ENCODE results near the gene ARFGAP1.

The ARFGAP1 gene

DNA sequence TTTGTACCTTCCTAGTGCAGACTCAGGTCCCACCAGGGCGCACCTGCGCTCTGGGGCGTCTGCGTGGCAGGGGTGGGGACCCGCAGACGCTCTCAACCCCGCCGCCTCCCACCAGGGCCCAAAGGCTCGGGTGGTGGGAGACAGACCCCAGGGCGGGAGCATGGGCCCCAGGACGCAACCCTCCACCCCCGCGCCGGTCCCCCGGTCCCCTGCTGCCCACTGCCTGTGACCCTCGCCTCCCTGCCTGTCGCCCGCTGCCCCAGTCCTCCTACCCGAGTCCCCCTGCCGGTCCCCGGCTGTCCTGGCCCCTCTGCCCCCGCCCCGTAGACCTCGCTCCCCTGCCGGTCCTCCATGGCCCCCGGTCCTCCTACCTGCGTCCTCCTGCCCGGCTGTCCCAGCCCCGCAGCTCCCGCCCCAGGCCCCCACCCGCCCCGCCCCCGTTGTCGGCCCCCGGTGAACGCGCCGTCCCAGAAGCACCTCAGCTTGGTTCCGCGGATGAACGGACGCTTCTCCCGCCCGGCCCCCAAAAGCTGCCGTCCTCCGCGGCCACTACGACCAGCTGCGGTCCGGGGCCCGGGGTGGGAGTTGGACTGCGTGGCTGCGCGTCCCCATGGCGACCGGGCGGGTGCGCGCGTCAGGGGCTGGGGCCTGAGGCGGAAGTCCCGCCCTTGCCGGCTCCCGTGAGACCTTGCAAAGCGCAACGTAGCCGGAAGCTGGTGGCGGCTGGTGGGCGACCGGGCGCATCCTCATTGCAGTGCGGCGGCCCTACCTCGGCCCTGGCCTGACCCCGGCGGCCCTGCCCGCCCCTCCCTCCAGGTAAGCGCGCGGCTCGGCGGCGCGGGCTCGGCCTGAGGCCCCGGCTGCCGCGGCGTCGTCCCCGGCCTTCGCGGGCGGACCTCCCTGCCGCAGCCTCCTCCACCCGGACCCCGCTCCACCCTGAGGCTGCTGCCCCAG lies at the start of gene ARFGAP1:
ARFGAP1 (plus strand) TSS at position 709 of the 954 bp plus-strand sequence. CDS start 2,768 bp downstream, outside the sequence.
- peak; percentile 89 for DNase-seq

DNA sequence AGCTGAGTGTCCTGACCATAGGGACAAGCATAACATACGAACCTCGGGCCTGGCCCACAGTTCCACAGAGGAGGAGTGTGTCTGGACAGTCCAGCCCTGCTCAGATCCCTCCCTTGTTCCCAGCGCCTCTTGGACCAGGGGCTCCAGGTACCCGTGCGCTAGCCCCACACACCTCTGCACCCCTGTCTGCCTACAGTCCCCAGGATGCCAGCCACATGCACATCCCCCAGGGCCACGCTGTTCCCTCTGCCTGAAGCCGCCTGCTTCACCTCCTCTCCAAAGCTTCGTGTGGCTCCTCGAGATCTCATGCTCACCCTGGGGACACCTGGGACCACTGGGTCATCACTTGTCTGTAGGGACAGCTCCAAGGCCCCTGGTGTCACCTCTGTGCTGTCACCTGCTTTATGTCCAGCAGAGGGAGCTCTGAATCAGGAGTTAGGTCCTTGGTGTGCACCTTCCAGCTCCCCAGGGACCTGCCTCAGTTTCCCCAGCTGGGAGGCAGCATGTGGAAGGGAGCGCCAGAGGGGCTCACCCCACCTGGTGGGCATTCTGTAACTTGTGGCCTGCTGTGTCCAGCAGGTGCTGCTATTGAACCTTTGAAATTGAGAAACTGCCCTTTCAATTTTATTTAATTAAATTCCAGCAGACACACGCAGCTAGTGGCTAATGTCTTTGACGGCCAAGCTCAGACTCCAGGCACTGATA lies 49.3 kb upstream of the ARFGAP1 start:
- peak; percentile 52 for DNase-seq

DNA sequence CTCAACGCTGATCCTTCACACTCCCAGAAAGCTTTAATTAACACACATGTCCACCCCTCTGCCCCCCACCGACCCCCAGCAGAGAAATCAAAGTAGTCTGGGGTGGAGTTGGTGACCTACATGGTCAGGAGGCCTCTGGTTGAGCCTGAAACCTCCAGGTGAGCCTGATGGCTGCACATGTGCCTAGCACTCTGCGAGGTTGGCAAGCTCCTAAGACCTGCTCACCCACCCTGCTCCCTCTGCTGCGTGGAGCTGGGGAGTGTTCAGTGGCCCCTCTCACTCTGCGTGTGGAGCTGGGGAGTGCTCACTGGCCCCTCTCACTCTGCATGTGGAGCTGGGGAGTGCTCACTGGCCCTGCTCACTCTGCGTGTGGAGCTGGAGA lies 48.8 kb upstream of the ARFGAP1 start:
- no peak for DNase-seq

DNA sequence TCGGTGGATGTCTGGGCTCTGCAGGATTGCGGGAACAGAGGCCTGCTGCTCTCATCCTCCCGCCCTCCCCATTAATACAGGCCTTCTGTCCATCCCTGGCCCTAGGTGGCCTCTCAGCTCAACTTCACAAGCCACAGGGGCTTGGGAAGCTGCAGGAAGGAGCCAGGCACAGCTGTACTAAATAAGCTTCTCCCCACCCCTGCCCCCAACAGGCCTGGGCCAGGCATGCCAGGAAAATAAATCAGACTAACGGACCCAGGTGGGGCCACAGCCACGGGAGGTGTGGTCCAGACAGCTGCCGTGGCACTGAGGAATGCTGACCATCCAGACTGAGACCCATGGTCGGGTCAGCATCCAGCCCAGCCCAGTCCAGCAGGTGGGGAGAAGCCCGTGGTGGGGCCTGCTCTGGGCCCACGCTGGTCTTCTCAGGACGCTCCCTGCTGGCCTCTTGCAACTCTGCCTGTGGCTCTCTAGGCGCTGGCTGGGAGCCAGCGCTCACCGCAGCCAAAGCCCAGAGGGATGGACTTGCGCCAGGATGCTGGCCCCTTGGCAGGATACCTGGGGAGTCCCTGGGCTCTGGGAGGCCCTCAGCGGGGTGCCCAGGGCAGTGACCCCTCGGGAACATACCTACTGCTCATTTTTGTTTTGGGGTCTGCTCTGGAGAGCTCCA lies 48.1 kb upstream of the ARFGAP1 start:
- DNase-seq, result no peak

DNA sequence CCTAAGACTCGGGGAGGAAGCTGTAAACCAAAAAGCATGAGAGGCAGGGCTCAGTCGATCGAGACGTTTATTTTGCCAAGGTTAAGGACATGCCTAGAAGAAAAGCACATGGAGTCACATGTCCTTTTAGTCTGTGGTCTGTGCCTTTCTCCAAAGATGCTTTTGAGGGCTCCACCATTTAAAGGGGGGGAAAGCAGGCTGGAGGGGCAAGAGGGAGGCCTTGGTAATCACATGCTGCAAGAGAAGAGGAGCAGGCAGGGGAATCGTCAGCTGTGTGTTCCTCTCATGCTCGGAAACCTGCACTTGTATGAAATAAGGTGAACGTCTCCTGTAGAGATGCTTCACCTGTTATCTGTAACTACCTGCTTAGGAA lies 47.5 kb upstream of the ARFGAP1 start:
- no peak for DNase-seq

DNA sequence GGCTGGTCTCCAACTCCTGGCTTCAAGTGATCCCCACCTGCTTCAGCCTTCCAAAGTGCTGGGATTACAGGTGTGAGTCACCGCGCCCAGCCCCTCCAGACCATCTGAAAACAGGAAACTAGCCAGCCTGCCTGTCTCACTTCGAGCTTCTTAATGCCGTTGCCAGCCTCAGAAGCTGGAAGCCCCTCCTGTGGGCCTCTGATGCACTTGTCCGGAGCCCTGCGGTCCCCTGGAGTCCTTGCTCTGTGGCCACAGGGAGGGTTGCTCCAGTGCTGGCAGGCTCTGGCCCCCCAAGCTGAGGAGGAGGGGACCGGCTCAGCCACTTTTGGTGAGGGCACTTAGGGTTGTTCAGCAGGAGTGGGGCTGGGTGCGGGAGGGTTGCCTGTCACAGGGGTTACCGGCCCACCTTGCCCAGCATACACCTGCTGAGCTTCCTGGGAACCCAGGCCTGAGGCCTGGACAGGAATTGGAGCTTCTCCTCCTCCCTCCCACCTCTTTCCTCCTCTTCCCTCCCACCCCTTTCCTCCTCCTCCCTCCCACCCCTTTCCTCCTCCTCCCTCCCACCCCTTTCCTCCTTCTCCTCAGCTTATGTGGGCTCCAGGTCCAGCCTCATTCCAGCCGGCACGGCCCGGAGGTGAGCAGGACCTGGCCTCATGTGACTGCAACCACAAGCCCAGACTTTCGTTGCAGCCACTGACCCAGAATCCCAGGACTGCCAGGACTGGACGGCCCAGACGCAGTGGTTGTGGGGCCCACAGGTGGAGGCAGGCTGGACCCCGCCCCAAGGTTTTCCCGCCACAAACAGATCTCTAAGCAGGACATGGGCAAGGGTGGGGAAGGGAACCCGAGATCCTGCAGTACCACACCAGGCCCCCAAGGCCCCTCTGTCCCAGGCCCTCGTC lies 46.3 kb upstream of the ARFGAP1 start:
- DNase-seq, result no peak

DNA sequence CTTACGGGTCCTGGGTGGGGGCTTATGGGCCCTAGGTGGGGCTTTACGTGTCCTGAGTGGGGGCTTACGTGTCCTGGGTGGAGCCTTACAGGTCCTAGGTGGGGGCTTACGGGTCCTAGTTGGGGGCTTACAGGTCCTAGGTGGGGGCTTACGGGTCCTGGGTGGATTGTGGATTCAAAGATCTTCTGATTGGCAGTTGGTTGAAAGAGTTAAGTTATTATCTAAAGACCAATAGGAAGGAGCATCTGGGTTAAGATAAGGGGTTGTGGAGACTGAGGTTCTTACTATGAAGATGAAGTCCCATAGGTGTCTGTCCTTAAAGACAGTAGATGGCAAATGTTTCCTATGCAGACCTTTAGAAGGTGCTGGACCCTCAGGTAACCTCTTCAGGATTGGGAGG lies 45.4 kb upstream of the ARFGAP1 start:
- no peak for DNase-seq

DNA sequence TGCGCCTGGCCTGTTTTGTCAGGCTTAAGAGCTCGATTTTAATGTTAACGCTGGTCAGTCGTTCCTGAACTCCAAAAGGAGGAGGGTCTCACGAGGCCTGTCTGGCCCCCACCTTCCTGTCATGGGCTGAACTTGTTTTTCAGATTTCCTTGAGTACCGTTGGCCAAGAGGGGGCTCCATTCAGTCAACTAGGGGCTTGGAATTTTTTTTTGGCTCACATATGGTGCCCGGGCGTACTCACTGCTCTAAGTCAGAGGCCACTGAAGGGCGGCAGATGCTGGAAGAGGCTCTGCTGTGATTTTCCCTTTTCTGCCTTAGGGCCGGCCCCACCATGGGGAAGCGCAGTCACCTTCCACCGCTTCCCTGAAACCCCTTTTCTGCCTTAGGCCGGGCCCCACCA lies 43.8 kb upstream of the ARFGAP1 start:
- DNase-seq, result no peak

DNA sequence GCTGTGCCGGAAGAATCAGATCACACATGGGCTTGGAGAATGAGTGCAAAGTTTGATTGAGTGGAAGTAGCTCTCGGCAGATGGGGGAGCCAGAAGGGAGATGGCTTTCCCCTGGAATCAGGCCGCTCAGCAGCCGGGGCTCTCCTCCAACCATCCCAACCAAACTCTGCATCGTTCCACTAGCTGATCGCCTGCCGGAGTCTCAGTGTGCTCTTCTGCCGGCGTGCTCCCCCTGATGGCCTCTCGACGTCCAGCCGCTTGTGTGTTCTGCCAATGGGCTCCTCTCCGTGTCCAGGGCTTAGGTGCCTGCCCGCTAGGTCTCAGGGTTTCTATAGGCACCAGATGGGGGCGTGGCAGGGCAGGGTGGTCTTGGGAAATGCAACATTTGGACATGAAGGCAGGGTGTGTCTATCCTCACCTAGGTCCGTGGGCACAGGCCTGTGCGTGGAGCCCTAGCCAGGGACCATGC lies 41.8 kb upstream of the ARFGAP1 start:
- DNase-seq, result no peak

DNA sequence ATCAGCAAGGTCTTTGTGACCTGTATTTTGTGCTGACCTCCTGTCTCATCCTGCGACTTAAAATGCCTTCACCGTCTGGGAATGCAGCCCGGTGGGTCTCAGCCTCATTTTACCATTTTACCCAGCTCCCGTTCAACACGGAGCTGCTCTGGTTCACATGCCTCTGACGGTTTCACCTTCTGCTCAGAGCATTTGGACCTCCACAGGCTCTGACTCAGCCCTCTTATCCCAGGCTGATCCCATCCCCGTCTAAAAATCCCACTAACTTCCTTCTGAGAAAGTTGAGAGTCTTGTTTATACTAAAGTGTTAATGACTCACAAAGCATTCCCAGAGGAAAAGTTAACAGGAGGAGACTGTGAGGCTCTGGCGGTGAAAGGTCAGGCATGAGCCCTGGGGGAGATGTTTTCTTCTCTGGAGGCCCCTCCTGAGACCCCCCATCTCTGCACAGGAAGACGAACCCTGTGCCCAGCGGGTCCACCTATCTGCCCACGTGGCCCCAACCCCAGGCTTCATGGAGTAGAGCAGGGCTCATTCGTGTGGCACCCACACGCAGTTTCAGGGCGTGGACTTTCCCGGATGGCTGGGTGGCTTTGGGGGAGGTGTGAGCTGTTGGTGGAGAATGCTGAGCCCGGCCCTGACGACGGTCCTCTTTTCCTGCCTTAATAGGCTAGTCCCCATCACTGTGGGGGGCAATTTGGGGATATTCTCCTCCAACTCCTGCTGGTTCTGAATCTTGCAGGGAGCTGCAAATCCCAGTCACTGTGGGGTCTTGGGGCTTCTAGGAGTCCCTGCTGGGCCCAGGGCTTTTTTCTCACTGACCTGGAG lies 40.2 kb upstream of the ARFGAP1 start:
- no peak for DNase-seq

DNA sequence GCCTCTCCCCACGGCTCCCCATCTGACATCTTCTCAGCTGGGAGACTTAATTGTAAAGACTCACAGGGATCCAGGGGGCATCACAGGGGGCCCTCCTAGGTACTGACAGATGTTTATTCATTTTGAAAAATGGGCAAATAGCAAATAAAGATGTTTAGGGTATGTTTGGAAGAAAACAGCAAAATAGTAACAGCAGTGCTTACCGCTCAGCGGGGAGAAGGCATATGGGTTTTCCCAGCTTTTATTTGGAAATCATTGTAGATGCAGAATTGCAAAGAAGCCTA lies 39.6 kb upstream of the ARFGAP1 start:
- no peak for DNase-seq

DNA sequence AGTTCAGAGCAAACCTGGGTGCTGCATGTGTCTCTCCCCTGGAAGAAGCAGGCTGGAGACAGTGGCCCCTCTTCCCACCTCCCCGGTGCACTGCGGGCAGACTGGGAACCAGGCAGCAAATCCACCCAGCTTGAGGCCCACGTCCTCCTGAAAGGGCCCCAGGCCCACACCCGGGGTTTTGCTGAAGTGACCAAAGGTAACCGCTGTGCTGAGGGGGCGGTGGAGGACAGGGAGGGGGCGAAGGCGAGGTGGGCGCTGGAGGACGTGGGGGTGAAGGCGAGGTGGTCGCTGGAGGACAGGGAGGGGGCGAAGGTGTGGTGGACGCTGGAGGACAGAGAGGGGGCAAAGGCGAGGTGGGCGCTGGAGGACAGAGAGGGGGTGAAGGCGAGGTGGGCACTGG lies 38.7 kb upstream of the ARFGAP1 start:
- DNase-seq, result no peak

DNA sequence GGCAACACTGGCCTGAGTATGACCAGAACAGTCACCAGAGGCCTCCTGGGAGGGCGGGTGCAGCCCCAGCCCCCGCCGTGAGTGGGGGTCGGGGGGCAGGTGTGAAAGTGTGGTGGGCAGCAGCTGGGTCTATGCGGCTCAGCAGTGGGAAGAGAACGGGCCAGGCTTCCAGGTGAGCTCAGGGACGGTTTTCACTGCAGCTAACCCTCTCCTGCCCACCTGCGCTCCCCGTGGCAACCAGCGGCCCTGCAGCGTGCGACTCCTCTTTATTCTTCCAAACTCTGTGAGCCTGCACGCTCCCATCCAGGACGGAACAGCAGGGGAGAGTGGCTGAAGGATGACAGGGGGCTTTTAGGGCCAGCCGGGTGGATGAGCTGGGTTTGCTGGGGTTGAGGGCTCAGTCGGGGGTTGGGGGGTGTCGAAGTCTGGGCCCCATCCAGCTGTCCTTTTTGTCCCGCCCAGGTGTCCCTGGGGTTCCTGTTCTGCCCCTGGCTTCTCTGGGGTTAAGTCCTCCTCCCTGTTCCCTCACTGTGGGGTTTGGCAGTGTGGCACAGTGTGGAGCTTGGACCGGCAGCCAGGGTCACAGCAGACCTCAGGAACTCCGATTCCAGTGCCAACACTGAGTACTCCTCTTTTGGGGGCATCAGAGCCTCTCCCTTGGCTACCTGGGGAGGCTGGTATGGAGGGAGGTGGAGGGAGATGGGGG lies 37.8 kb upstream of the ARFGAP1 start:
- peak; percentile 25 for DNase-seq

DNA sequence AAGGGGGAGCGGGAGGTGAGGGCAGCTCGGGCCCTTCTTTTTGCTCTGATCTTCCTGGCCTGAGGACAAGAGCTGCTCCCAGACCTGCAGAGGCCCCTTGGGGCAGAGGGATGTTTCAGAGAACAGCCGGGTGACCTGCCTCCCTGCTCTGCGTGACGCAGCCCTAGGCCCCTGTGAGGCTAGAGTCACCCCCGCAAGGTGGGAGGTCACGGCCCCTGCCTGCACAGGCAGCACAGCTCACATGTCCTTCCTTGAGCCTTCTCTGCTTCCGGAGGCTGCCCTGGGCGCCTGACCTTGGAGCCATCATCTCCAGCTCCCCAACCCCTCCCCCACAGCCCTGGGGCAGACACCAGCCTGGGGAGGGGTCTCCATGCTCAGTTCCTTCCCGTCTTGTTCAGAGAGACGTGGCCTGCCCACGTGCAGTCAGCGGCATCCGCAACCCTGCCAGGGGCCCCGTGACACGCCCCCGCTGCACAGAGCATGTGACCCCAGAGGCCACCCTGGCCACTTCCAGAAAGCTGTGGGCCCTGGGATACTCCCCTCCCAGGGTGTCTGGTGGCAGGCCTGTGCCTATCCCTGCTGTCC lies 37.1 kb upstream of the ARFGAP1 start, which contains the start of gene BIRC7:
BIRC7 (plus strand) TSS at position 507 of the 585 bp plus-strand sequence. CDS start 192 bp downstream, outside the sequence.
- DNase-seq, result no peak

DNA sequence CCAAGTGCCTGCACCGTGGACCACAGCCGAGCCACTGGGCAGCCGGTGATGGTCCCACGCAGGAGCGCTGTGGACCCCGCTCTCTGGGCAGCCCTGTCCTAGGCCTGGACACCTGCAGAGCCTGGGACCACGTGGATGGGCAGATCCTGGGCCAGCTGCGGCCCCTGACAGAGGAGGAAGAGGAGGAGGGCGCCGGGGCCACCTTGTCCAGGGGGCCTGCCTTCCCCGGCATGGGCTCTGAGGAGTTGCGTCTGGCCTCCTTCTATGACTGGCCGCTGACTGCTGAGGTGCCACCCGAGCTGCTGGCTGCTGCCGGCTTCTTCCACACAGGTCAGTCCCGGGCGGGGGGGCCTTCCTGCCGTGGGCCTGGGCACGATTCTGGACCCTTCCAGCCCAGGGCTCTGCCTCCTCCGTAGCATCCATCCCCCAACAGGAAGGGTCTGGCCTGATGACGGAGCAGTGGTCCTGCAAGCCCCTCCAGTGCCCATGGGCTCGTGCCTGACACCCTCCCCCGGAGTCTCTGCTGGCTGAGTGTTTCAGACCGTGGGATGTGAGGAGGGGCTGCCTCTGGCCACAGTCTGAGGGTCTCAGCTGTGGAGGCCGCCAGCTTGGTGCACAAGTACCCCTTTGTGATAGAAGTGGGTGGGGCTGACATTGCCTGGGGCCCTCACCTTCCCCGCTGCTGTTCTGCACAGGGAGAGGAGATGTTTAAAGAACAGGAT lies 36.3 kb upstream of the ARFGAP1 start:
- DNase-seq, result no peak

DNA sequence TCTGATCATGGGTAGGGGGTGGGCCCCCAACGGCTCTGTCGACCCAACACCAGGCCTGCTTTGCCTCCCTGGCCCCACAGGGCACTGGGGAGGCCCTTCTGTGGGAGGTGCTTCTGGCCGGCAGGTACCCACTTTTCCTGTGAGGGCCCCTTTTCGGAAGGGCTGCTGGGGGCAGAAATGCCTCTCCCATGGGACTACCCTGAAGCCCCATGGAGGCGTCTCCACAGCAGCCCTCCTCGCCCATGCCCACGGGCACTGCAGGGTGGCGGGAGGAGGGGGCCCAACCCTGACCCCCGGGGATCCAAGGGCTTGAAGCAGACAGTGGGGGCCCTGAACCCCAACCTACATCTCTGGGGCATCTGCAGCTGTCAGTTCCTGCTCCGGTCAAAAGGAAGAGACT lies 34.6 kb upstream of the ARFGAP1 start:
- DNase-seq, result no peak

DNA sequence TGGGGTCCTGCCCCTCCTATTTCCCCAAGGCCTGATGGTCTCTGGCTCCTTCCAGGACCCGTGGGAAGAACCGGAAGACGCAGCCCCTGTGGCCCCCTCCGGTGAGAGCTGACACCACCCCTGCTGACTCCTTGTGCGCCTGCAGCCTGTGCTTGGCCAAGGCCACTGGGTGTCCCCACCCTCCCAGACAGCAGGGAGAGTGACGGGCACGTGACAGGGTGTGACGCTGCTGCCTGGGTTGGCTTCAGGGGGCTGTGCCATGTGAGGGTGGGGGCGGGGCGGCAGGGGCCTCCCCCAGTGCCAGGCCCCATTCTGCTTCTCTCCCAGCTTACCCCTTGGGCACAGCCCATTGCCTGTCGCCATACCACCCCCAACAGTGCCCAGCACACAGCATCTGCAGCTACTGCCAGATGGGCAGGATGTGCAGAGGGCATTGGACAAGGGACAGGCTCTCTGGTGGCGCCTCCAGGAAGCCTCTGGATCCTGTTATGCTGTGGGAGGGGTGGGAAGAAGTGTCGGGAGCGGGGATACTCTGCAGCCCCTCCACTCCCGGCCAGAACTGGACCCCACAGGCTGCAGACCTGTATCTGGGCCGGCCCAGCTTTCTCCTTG lies 34.0 kb upstream of the ARFGAP1 start:
- no peak for DNase-seq

DNA sequence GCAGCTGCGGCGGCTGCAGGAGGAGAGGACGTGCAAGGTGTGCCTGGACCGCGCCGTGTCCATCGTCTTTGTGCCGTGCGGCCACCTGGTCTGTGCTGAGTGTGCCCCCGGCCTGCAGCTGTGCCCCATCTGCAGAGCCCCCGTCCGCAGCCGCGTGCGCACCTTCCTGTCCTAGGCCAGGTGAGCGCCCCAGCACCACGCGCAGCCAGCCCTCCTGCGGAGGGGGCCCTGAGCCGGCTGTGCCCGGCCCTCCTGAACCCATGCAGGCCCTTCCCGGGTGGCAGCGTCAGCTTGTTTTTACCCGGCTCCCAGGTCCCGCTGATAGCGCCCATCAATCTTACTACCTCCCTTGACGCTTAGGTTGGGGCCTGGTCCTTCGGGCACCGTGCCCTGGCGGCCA lies 33.2 kb upstream of the ARFGAP1 start:
- no peak for DNase-seq

DNA sequence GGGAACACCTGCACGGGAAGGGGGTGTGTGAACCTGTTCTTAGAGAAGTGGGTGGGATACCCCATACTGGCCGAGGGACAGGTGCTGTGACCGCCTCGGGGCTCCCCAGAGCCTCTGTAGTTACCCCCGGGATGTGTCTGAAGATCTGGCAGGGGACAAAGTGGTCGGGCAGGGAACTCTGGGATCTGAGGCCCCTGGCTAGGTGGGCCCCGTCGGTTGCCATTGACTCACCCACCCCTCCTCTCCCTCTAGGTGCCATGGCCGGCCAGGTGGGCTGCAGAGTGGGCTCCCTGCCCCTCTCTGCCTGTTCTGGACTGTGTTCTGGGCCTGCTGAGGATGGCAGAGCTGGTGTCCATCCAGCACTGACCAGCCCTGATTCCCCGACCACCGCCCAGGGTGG lies 32.6 kb upstream of the ARFGAP1 start:
- DNase-seq, result no peak
